Nephron (organoid): Measurements from ENCODE around the gene PLIN5.

Experiments used
- H3K27ac Mint-ChIP-seq, 3 experiments: 2 replicates each; pipeline ENCODE4 v1.8.0; 2020; ENCODE audit warnings: mixed read lengths in 3 of 3, mild to moderate bottlenecking in 2 of 3, moderate library complexity in 1 of 3
- H3K27me3 Mint-ChIP-seq: 2 replicates; pipeline ENCODE4 v1.8.0; 2021; ENCODE audit warnings: low read depth, mild to moderate bottlenecking, moderate library complexity, mixed read lengths
- H3K36me3 Mint-ChIP-seq: 2 replicates; pipeline ENCODE4 v1.8.0; 2020; ENCODE audit warnings: low read depth, mixed read lengths
- H3K4me1 Mint-ChIP-seq: 2 replicates; pipeline ENCODE4 v1.8.0; 2020; ENCODE audit warnings: mixed read lengths
- H3K4me3 Mint-ChIP-seq, 3 experiments: 2 replicates each; pipeline ENCODE4 v1.8.0; 2020; ENCODE audit warnings: mild to moderate bottlenecking in 3 of 3, mixed read lengths in 3 of 3, moderate library complexity in 2 of 3
- H3K9me3 Mint-ChIP-seq: 2 replicates; pipeline ENCODE4 v1.8.0; 2020; ENCODE audit warnings: mixed read lengths
- TF ChIP-seq, protein P1 (sequence below), 3 experiments: fragments of 200-600 bp; sonication (generic); IDR thresholded peaks; one replicate each; pipeline ENCODE4 v1.5.0; 2021; ENCODE audit warnings: antibody characterized with exemption in 3 of 3; ENCODE audit not compliant: unreplicated experiment in 3 of 3

Gene PLIN5

DNA sequence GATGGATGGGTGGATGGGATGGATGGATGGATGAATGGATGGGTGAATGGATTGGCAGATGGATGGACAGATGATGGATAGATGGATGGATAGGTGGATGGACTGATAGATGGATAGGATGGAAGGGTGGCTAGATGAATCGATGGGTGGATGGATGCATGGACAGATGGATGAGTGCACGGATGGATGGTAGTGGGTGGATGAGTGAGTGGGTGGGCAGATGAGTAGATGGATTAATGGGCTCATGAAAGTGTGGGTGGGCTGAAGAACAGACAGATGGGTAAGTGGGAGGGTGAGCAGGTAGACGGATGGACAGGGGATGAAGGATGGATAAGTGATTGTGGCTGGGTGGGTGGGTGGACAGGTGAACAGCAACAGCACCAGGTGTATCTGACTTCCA is 18.8 kb upstream of the PLIN5 start:
- Mint-ChIP-seq H3K4me1 (no peaks in the 10 kb centered on the region), H3K4me3 (no peak overlapping the region), H3K27ac (no peak overlapping the region), H3K27me3 (peaks cover 8% of the 10 kb centered on the region), H3K36me3 (peaks cover 36% of the 10 kb centered on the region), H3K9me3 (no peaks in the 10 kb centered on the region)
- TF ChIP-seq, protein P1, sequence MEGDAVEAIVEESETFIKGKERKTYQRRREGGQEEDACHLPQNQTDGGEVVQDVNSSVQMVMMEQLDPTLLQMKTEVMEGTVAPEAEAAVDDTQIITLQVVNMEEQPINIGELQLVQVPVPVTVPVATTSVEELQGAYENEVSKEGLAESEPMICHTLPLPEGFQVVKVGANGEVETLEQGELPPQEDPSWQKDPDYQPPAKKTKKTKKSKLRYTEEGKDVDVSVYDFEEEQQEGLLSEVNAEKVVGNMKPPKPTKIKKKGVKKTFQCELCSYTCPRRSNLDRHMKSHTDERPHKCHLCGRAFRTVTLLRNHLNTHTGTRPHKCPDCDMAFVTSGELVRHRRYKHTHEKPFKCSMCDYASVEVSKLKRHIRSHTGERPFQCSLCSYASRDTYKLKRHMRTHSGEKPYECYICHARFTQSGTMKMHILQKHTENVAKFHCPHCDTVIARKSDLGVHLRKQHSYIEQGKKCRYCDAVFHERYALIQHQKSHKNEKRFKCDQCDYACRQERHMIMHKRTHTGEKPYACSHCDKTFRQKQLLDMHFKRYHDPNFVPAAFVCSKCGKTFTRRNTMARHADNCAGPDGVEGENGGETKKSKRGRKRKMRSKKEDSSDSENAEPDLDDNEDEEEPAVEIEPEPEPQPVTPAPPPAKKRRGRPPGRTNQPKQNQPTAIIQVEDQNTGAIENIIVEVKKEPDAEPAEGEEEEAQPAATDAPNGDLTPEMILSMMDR (IDR thresholded peaks at IDR 0.05; ENCODE audit: unreplicated experiment in 3 of 3), result no peak

DNA sequence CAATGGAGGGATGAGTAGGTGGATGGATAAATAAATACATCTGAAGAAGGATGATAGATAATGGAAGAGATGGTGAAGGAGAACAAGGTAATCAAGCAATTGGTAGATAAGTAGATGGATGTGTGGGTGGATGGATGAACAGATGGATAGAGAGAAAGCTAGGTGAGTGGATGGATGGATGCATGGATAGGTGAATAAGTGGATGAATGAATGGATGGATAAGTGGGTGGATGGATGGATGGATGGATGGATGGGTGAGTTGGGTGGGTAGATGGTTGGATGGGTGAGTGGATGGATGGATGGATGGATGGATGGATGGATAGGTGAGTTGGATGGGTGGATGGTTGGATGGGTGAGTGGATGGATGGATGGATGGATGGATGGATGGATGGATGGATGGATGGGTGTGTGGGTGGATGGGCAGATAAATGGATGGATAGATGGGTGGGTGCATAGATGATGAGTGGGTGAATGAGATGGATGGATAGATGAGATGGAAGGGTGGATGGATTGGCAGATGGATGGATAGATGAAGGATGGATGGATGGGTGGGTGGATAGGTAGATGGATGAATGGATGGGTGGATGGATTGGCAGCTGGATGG is 18.2 kb upstream of the PLIN5 start:
- peaks cover 8% of the 10 kb centered on the region for H3K27me3 Mint-ChIP-seq
- H3K4me3 Mint-ChIP-seq, result no peak overlapping the region
- TF ChIP-seq, protein P1 (IDR thresholded peaks at IDR 0.05; ENCODE audit: unreplicated experiment in 3 of 3), result no peak
- no peaks in the 10 kb centered on the region for H3K9me3 Mint-ChIP-seq
- H3K36me3 Mint-ChIP-seq, result peaks cover 36% of the 10 kb centered on the region
- no peak overlapping the region for H3K27ac Mint-ChIP-seq
- H3K4me1 Mint-ChIP-seq, result no peaks in the 10 kb centered on the region

DNA sequence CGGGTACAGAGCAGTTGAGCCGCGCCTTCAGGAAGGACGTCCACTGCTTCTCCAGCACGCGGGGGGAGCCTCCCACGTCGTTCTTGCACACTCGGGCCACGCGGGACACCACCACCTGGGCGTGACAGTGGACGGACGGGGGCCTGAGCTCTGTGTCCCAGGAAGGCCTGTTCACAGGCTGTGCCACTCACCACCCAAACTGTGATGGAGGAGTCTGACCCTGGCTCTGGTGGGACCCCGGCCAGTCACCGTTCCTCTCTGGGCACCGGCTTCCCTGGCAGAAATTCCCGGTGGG is 17.4 kb upstream of the PLIN5 start:
- no peak overlapping the region for H3K4me3 Mint-ChIP-seq
- TF ChIP-seq, protein P1 (IDR thresholded peaks at IDR 0.05; ENCODE audit: unreplicated experiment in 3 of 3), result no peak
- no peaks in the 10 kb centered on the region for H3K9me3 Mint-ChIP-seq
- H3K27ac Mint-ChIP-seq, result no peak overlapping the region
- H3K27me3 Mint-ChIP-seq, result peaks cover 7% of the 10 kb centered on the region
- peaks cover 34% of the 10 kb centered on the region for H3K36me3 Mint-ChIP-seq
- no peaks in the 10 kb centered on the region for H3K4me1 Mint-ChIP-seq

DNA sequence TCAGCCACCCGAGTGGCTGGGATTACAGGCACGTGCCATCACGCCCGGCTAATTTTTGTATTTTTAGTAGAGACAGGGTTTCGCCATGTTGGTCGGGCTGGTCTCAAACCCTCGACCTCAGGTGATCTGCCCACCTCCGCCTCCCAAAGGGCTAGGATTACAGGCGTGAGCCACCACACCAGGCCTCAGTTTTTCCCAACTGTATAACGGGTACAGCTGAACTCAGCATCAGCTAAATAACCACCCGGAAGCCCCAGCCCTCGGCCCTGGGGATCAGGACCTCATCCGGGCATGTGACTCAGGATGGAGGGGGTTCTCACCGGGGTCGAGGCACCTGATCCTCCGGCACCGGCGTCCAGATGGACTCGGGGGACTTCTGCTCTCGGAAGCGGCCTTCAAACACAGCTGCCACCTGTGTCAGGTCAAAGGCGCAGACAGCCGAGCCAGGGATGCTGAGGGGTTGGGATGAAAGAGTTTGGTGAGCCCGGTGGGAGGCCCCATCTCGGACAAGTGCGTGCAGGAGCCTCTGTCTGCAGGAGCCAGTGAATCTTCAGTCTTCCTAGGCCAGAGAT is 15.5 kb upstream of the PLIN5 start:
- H3K4me3 Mint-ChIP-seq, result no peak overlapping the region

DNA sequence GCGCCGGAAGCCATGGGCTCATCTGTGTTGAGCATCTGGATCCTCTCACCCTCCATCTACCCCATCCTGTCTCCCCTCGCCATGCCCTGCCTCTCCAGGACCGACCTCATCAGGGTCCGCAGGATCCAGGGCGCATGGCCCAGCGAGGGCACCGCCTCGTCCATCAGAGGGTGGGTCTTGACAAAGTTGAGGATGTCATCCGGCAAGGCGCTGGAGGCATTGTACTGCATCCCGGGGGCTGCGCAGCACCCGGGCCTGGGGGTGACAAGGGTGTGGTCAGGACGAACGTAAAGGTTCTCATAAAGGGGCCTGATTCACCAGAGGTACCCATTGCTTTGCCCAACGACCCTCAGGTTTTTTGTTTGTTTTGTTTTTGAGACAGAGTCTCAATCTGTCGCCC is 15.0 kb upstream of the PLIN5 start:
- TF ChIP-seq, protein P1 (IDR thresholded peaks at IDR 0.05; ENCODE audit: unreplicated experiment in 3 of 3), result no peak
- Mint-ChIP-seq H3K9me3 (no peaks in the 10 kb centered on the region), H3K36me3 (peaks cover 32% of the 10 kb centered on the region), H3K4me1 (no peaks in the 10 kb centered on the region), H3K4me3 (no peak overlapping the region), H3K27ac (no peak overlapping the region), H3K27me3 (peaks cover 5% of the 10 kb centered on the region)

More for the DNA sequence above, 15.5 kb upstream of the PLIN5 start:
- Mint-ChIP-seq H3K4me1 (no peaks in the 10 kb centered on the region), H3K36me3 (peaks cover 32% of the 10 kb centered on the region), H3K27me3 (peaks cover 5% of the 10 kb centered on the region), H3K9me3 (no peaks in the 10 kb centered on the region), H3K27ac (no peak overlapping the region)
- TF ChIP-seq, protein P1 (IDR thresholded peaks at IDR 0.05; ENCODE audit: unreplicated experiment in 3 of 3), result no peak

DNA sequence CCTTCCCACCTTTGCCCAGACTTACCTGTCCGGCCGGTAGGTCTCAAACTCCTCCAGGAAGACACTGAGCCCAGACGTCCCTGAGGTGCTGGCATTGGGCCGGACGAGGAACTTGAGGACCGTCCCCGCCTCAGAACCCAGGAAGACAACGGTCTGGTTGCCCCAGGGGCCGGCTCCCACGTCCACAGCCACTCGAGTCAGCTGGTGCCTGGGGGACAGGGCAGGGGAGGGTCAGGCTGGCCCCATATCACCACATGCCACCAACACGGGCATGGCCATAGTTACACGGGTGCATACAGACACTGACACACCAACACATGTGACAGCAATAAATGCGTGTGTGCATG is 13.2 kb upstream of the PLIN5 start:
- Mint-ChIP-seq H3K27me3 (no peaks in the 10 kb centered on the region), H3K36me3 (peaks cover 19% of the 10 kb centered on the region)

More for the DNA sequence above, 13.2 kb upstream of the PLIN5 start:
- Mint-ChIP-seq H3K27ac (no peak overlapping the region), H3K4me3 (no peak overlapping the region), H3K9me3 (no peaks in the 10 kb centered on the region), H3K4me1 (no peaks in the 10 kb centered on the region)
- TF ChIP-seq, protein P1 (IDR thresholded peaks at IDR 0.05; ENCODE audit: unreplicated experiment in 3 of 3), result no peak
